ENCODE data around the gene PCDH9.

The PCDH9 gene

GRCh38 chr13:66547685-66548084 is 682.5 kb downstream of the PCDH9 start:
- DNase-seq (ENCODE audit: low read depth in 1 of 2, low spot score in 1 of 2): no peak

DNA sequence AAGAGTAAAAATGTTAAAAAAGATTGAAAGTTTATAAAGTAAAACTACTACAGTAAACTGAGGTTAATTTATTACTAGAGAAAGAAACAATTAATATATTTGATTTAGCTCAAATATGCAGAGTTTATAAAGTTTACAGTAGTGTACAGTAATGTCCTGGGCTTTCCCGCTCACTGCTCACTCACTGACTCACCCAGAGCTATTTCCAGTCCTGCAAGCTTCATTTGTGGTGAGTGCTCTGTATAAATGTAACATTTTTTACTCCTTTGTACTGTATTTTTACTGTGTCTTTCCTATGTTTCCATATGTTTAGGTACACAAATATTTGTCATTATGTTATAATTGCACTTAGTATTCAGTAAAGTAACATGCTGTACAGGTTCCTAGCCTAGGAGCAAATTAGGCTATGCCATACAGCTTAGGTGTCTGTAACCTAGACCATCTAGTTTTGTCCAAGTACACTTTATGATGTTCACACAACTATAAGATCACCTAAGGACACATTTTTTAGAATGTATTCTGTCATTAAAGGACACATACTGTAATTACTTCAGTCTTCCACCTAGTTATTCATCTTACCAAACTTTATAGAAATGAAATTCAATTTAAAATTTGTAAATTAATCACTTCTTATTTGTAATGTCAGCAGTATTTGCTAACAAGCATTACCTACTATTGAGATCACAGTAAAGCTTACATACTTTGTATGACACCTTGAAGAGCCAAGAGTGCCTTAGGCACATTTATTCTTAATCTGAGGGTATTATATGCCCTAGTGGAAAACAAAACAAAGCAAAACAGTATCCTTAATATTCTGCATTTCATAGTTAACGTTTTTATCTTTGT is 683.4 kb downstream of the PCDH9 start:
- no peak for DNase-seq (ENCODE audit: low read depth in 1 of 2, low spot score in 1 of 2)

DNA sequence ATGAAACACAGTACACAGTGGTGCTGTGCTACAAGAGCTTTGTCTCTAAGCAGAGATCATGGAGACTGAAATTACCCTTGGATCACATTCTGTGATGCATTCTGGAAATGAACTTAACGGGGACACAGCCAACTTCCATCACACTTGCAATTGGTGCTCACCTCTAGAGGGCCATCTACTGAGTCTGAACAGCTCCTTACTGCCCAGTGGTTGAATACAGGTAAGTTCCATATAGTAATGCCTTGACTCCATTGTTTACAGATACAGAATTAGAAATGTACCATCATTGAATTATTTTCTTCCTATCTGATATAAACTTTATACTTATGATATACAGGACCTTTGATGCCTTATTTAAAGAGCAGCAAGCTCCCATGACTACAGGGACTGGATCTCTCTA is 686.4 kb downstream of the PCDH9 start:
- DNase-seq (ENCODE audit: low read depth in 1 of 2, low spot score in 1 of 2): no peak

DNA sequence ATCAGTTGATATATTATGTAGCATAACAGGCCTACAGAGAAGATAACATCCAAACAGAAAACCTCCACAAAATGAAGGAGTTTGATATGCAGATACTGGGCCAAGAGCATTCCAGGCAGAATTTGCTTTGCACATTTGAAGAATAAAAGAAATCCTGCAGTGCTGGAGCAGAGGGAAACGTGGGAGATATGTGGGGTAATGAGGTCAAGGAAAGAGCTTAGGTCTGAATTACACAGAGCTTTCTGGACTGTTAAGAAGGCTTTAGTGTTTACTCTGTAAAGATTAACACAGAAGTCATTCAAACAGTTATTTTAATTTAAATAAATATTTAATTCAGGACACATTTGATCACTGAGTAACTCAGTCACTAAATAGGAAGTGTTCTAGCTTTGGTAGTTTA is 692.7 kb downstream of the PCDH9 start:
- DNase-seq (ENCODE audit: low read depth in 1 of 2, low spot score in 1 of 2): no peak

- DNase-seq (ENCODE audit: low read depth in 1 of 2, low spot score in 1 of 2): no peak
These were observed 693.4 kb downstream of the PCDH9 start for GRCh38 chr13:66536746-66537145.

DNA sequence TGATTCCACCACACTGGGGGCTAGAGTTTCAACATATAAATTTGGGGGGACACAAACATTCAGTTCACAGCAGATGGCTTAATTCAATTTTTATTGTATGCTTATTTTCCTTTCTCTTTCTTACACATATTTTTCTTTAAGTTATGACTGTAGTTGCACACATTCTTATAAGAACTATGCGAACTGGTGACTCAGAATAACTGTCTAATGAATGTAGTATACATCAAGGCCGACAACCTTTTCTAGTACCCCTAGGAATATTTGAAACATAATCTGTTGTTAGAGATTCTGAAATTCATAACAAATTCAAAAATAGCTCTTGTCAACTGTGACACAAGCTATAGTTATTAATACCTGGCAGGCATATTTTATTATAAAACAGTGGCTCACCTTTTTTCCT is 695.6 kb downstream of the PCDH9 start:
- DNase-seq (ENCODE audit: low read depth in 1 of 2, low spot score in 1 of 2): no peak

DNA sequence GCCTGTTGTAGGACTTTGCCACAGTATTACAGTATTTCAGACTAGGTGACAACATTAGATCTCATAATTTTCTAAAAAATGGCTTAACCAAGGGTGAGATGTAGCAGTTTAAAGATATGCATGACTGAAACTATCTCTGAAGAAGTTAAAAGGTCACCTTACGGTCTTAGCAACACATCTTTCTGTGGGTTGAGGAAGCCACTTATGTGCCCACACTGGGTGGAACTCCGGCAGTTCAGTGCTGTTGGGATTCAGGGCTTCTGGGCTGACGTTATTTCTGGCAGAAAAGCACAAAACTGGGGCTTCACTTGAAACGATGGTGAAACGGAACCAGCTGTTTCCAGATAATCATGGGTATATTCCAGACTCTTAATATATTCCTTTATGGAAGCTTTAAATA is 697.3 kb downstream of the PCDH9 start:
- DNase-seq (ENCODE audit: low read depth in 1 of 2, low spot score in 1 of 2): no peak

DNA sequence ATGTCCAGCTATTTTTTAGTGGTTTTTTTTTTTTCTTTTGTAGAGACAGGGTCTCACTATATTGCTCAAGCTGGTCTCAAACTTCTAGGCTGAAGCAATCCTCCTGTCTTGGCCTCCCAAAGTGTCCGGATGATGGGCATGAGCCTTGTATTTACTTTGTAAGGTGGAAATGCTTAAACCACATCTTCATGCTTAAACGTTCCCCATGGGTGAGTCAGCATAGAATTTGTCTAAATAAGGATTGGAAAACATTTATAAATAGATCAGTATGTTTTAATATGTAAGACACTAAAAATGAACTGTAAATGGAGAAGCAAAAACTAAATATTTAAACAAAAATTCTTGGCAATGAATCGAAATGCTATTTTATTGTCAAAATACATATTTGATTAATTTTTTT is 698.0 kb downstream of the PCDH9 start:
- DNase-seq (ENCODE audit: low read depth in 1 of 2, low spot score in 1 of 2): no peak

- no peak for DNase-seq (ENCODE audit: low read depth in 1 of 2, low spot score in 1 of 2)
These were observed 699.5 kb downstream of the PCDH9 start for GRCh38 chr13:66530686-66531085.

- DNase-seq (ENCODE audit: low read depth in 1 of 2, low spot score in 1 of 2): no peak
These were observed 700.0 kb downstream of the PCDH9 start for GRCh38 chr13:66530158-66530557.

- no peak for DNase-seq (ENCODE audit: low read depth in 1 of 2, low spot score in 1 of 2)
These were observed 701.1 kb downstream of the PCDH9 start for GRCh38 chr13:66528944-66529576.

GRCh38 chr13:66528180-66528579 is 702.0 kb downstream of the PCDH9 start:
- DNase-seq (ENCODE audit: low read depth in 1 of 2, low spot score in 1 of 2): no peak

- DNase-seq (ENCODE audit: low read depth in 1 of 2, low spot score in 1 of 2): no peak
These were observed 709.4 kb downstream of the PCDH9 start for GRCh38 chr13:66520511-66521355.

GRCh38 chr13:66519259-66519658 is 710.9 kb downstream of the PCDH9 start:
- DNase-seq (ENCODE audit: low read depth in 1 of 2, low spot score in 1 of 2): no peak

GRCh38 chr13:66518068-66518467 is 712.1 kb downstream of the PCDH9 start:
- no peak for DNase-seq (ENCODE audit: low read depth in 1 of 2, low spot score in 1 of 2)

DNA sequence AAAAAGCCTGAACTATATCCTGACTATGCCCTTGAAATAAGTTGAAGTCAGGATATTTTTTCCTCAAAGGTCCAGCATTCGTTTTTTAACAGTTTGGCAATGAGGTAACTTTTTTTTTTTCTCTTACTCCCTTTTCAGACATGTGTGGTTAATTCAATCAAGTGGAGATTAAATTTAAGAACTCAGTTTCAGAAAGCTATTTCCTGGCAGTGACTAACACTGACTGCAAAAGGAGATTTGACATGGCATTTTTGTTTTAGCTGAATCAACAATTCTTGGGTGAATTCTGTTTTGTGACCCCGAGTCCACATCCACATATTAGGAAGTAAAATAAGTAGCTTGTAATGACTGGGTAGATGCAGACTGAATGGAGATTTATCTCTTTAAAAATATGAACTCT is 716.4 kb downstream of the PCDH9 start:
- DNase-seq (ENCODE audit: low read depth in 1 of 2, low spot score in 1 of 2): no peak

DNA sequence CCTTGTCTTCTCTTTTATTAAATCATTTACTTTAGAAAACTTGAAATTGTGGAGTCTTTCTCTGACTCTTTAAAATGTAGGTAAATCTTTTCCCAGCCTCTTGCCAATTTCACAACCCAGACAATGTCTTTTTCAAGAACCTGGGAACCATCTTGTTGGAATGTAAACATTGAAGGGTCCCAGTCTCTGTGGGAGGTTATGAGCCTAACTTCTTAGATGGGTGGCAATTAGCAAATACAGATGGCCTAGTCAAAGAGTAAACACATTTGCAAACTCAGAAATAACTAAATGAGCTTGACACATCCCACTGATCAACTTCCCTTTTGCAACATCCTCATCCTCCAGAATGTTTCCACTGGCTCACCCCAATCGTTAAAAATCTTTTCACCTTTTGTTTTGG is 721.0 kb downstream of the PCDH9 start:
- DNase-seq (ENCODE audit: low read depth in 1 of 2, low spot score in 1 of 2): no peak

DNA sequence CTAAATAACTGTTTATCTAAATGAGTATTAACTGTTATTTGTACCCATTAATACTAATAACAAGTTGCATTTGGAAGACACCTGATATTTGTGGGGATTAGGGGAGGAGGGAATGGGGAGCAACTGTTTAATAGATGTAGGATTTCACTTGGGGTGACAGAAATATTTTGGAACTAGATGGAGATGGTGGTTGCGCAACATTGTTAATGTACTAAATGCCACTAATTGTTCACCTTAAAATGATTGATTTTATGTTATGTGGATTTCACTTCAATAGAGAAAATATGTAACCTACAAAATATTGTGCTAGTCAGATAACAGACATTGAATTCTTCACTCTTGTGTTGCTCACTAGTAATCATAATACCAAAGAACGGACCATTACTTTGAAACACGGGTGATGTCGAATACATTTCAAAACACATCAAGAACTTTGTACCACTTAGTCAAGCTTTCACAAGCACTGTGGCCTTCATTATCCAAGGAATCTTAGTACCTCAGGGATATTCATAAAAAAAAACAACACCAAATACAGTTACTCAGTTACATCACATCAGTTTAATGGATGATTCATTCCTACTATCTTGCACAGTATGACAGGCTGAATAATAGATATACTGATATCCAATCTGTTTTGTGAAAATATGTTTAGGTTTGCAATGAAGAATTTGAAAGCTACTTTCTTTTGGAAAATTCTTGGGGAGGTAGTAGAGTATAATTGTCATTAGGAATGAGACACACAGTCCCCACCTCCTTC is 721.8 kb downstream of the PCDH9 start:
- no peak for DNase-seq (ENCODE audit: low read depth in 1 of 2, low spot score in 1 of 2)

GRCh38 chr13:66506979-66507378 is 723.2 kb downstream of the PCDH9 start:
- DNase-seq (ENCODE audit: low read depth in 1 of 2, low spot score in 1 of 2): no peak

- DNase-seq (ENCODE audit: low read depth in 1 of 2, low spot score in 1 of 2): no peak
These were observed 723.9 kb downstream of the PCDH9 start for GRCh38 chr13:66506051-66506777.
